GM19351 (cell line): ENCODE results near the gene EFNA5.

Source experiments
- ATAC-seq: cut with Tn5 transposase; IDR thresholded peaks from one replicate; pipeline ENCODE4 v1.9.1; 2021; ENCODE audit warnings: mild to moderate bottlenecking, moderate library complexity; ENCODE audit not compliant: unreplicated experiment

The EFNA5 gene

DNA sequence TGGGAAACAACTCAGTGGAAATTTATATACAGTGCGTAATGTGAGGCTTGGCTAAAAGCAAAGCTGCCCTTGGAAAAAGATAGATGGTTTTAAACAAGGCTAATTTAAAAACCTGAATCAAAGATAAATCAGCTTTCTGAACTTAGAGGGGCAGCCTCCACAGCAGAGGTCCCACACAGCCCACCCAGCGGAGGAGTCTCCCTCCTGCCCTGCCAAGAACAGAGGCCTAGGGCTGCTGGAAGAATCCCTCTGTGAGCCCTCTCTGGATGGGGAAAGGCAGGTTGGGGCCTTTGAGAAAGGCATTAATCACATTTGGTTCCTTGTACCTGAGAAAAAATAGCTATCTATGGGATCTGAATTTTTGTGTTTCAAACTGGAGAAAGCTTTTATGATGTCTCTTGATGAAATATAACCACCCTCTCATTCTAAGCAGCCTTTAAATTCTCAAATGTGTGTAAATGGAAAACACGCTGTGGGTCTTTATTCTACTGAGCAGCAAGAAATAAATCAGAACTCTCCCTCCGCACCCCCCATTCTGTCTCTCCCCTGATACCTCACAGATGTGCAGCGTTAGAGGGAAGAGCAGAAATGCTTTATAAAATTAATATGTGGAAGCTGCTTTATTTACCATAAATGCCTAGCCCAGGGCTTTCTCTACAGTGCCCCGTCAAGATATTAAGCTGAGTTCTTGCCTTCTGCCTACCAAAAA, 329.2 kb downstream of the EFNA5 start:
- no peak for ATAC-seq

DNA sequence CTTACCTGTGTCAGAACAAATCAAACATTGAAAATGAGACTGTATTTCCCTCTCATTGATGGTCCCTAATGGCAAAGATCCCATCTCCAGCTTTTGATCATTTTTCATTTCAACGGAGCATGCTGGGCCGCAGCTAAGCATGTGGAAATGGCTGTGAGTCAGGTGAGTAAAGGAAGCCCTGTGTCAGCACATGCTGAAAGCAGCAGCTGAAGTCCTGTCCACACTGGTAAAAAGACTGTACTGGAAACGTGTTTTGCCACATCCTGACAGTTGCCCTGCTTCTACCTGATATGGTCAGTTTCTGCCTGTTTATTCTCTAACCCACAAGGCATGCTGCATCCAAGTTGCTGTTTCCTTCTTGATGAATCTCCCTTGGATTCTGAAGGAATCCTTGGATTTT, 330.1 kb downstream of the EFNA5 start:
- ATAC-seq, result no peak

DNA sequence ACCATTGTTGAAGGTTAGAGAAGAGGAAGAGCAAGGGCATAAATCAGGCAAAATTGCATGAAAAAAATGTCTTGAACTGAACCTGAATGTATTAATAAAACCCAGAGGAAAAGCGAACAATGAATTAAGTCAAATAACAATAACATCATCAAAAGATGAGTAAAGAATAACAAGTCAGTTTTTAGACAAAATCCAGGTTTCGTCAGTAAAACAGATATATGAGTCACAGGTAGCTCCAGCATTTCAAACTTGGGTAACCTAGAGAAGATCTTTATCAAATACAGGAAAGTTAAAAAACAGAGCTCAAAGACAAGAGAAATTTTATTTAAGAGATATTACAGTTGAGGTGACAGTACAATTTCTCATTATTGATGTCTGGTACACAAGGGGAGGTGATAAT, 332.4 kb downstream of the EFNA5 start:
- no peak for ATAC-seq

DNA sequence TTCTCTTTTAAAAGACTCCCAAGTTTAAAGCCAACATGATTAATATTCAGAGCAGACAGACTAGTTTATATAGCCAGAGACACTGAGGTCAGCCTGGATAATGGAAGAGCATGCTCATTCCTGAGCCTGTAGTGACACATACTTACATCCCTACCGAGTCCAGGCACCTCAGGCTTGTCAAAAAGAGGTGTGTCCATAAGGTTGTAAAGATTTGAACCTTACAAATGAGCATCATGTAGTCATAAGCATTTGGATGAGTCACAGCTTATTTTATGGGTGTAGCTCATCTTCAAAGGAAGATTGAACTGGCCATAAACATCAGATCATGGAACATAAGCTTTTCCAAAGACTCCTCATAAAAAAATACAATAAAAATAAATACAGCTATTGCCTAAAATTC, 333.5 kb downstream of the EFNA5 start:
- no peak for ATAC-seq

GRCh38 chr5:107331882-107332281, 338.9 kb downstream of the EFNA5 start:
- no peak for ATAC-seq

GRCh38 chr5:107331312-107331711, 339.4 kb downstream of the EFNA5 start:
- no peak for ATAC-seq

GRCh38 chr5:107330903-107331302, 339.8 kb downstream of the EFNA5 start:
- ATAC-seq, result no peak

DNA sequence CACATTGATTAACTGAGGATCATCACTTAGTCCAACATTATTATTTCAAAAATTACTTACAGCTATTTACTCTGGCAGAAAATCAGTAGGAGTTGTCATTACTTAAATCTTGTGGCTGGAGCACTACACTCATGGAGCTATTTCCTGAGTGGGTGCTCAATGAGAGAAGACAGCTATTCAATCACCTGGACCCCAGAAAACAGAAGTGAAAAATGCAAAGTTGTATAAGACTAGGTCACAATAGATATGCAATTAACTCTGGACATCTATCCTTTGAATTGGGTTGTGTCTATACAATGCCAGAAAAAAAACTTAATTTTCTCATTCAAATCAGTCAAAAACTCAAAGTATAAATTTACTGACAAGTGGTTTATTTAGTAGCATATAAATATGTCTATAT, 340.9 kb downstream of the EFNA5 start:
- ATAC-seq, result peak; percentile 78
